Effector memory CD4-positive, alpha-beta T cell (primary cell): ENCODE results near the gene OAT.

Experiments used
- DNase-seq, 3 donors: peaks; one replicate each; pipeline ENCODE4 v3.0.0-alpha.2; 2020
- H3K27ac ChIP-seq: 2 replicates; pipeline ENCODE4 v1.7.0; 2013; ENCODE audit warnings: mild to moderate bottlenecking, low read length, moderate library complexity; ENCODE audit not compliant: insufficient read depth, poor library complexity, severe bottlenecking
- H3K27me3 ChIP-seq: replicated peaks from 2 replicates; pipeline ENCODE4 v1.7.0; 2013; ENCODE audit warnings: mild to moderate bottlenecking, low read length; ENCODE audit not compliant: insufficient read depth, control insufficient read depth, poor library complexity, severe bottlenecking
- H3K36me3 ChIP-seq: 2 replicates; pipeline ENCODE4 v1.7.0; 2013; ENCODE audit warnings: mild to moderate bottlenecking, low read length, moderate library complexity; ENCODE audit not compliant: control insufficient read depth, insufficient read depth
- H3K4me1 ChIP-seq: 2 replicates; pipeline ENCODE4 v1.7.0; 2013; ENCODE audit warnings: low read length, mild to moderate bottlenecking; ENCODE audit not compliant: control insufficient read depth, insufficient read depth, poor library complexity, severe bottlenecking
- H3K4me3 ChIP-seq: 2 replicates; pipeline ENCODE4 v1.7.0; 2013; ENCODE audit warnings: low read length, low read depth, mild to moderate bottlenecking; ENCODE audit not compliant: insufficient read depth, poor library complexity, severe bottlenecking
- H3K9me3 ChIP-seq: 2 replicates; pipeline ENCODE4 v1.7.0; 2013; ENCODE audit warnings: mild to moderate bottlenecking, low read length, moderate library complexity; ENCODE audit not compliant: control insufficient read depth

OAT gene

DNA sequence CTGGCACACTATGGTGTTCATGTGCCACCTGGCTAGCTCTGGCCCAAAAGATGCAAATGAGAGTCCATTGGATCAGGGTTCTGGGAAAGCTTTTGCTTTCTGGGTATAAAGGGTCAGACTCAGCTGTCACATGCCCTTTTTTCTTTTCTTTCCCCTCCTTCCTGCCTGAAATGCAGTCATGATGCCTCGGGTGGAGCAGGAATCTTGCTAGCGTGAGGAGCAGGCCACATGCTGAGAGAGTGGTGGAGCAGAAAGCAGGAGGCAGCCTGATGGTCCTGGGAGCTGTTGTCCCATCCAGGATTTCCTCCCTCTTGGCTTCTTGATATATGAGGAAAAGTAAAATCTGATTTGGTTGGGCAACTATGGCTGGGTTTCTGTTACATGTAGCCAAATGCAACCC, 40.2 kb upstream of the OAT start:
- H3K27me3 ChIP-seq: peaks cover 4% of the 10 kb centered on the region
- no peaks in the 10 kb centered on the region for H3K9me3 ChIP-seq
- H3K27ac ChIP-seq: no peak overlapping the region
- peaks cover 2% of the 10 kb centered on the region for H3K4me1 ChIP-seq
- no peaks in the 10 kb centered on the region for H3K36me3 ChIP-seq
- H3K4me3 ChIP-seq: no peak overlapping the region
- no peak for DNase-seq

DNA sequence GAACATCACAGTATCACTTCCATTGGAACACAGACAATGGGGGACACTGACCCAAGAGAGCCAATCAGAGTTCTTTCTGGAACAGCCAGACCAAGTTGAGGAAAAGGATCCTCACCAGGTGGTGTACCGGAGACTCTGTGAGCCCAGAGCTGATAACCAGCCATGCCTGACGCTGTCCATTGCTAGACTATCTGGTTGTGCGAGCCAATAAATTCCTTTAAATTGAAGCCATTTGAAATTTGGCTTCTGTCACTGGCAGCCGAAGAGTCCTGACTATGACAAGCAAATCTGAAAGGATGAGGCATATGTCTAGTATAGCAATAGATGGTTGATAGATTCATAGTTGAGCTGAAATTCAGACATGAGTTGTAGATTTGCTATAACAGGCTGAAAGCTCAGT, 39.8 kb upstream of the OAT start:
- no peaks in the 10 kb centered on the region for H3K36me3 ChIP-seq
- no peaks in the 10 kb centered on the region for H3K9me3 ChIP-seq
- H3K27me3 ChIP-seq: peaks cover 4% of the 10 kb centered on the region
- H3K4me3 ChIP-seq: no peak overlapping the region
- DNase-seq: no peak
- no peak overlapping the region for H3K27ac ChIP-seq
- H3K4me1 ChIP-seq: peaks cover 2% of the 10 kb centered on the region

DNA sequence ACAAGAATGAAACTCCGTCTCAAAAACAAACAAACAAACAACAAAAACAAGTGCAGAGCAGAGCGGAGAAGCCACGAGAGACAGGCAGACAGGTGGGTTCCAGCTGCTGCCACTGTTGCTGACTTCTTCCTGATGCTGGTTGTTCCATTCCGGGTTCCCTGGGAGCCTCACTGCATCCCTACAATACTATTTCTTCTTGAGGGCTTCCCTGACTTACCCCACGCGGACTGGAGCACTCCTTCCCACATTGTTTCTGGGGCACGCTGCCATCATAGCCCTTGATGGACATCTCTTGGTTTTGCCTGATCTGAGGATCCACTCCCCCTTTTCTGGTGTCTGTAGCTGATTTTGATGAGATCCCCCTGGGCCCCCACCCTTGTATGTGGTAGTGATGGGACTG, 36.7 kb upstream of the OAT start:
- no peak overlapping the region for H3K4me3 ChIP-seq
- no peaks in the 10 kb centered on the region for H3K36me3 ChIP-seq
- H3K9me3 ChIP-seq: no peaks in the 10 kb centered on the region
- DNase-seq: no peak
- H3K4me1 ChIP-seq: no peaks in the 10 kb centered on the region
- H3K27ac ChIP-seq: no peak overlapping the region
- H3K27me3 ChIP-seq: peaks cover 16% of the 10 kb centered on the region

DNA sequence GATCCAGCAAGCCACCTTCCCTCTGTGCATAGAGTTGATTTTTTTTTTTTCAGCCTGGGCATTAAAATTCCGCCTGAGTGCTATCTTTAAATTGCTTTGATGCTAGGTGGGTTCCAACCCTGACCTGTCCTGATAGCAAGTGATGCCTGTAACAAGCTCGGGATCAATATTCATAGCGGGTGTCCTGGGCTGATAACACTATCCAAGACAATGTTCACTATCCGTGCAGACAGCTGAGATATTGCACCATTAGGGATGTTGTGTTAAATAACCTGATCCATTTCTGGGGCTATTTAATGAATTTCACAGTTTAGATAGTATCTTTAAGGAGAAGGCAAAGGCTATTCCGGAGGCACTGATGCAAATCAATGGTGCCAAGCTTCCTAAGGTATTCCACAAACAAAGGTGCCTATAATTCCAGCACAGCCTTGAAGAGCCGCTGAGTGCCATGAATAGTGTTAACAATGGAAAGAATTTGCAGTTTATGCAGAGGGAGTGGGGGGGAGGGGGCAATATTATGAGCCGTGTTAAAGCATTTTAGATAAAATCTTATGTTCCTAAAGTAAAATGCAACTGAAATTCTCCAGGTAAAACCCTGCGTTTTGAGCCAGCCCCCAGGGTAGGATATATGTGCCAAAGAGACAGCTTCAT, 35.4 kb upstream of the OAT start:
- Histone ChIP-seq H3K27ac (no peak overlapping the region), H3K36me3 (no peaks in the 10 kb centered on the region), H3K4me3 (no peak overlapping the region), H3K9me3 (no peaks in the 10 kb centered on the region), H3K4me1 (peaks cover 5% of the 10 kb centered on the region), H3K27me3 (peaks cover 25% of the 10 kb centered on the region)
- no peak for DNase-seq

DNA sequence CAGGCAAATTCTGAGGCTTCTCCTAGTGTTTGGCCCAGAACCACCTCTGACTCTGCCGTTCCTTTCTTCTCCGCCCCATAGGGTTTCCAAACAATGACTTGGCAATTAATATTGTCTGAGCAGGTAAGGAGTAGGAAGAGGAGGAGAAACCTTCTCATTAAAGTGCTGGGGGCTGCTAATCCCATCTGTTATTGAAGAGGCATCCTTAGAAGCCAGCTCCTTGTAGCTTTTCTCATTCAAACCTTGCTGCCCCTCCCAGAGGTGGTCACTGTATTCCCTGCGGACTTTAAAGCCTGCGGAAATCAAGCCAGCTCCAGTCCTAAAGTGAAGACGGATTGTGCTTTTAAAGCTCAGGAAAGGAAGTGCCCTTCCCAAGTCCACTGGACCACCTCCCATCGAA, 32.6 kb upstream of the OAT start:
- no peaks in the 10 kb centered on the region for H3K9me3 ChIP-seq
- peaks cover 41% of the 10 kb centered on the region for H3K27me3 ChIP-seq
- no peak overlapping the region for H3K4me3 ChIP-seq
- H3K27ac ChIP-seq: no peak overlapping the region
- no peaks in the 10 kb centered on the region for H3K36me3 ChIP-seq
- no peak for DNase-seq
- H3K4me1 ChIP-seq: peaks cover 10% of the 10 kb centered on the region

DNA sequence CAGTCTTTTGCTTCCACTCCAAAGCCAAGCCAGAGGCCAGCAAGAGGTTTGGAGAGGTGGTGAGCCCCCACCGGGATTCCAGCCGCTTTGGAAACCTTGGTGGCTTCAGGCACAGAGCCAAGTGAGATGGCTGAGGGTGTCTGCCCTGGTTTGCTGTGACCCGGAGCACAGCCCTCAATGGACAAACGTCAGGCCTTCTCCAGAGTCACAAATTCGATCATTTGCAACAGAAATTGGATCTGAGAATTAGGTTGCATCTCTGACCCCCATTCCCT, 32.0 kb upstream of the OAT start:
- H3K4me3 ChIP-seq: no peak overlapping the region
- peaks cover 10% of the 10 kb centered on the region for H3K4me1 ChIP-seq
- no peaks in the 10 kb centered on the region for H3K36me3 ChIP-seq
- no peak overlapping the region for H3K27ac ChIP-seq
- no peaks in the 10 kb centered on the region for H3K9me3 ChIP-seq
- H3K27me3 ChIP-seq: peaks cover 41% of the 10 kb centered on the region
- DNase-seq: no peak

DNA sequence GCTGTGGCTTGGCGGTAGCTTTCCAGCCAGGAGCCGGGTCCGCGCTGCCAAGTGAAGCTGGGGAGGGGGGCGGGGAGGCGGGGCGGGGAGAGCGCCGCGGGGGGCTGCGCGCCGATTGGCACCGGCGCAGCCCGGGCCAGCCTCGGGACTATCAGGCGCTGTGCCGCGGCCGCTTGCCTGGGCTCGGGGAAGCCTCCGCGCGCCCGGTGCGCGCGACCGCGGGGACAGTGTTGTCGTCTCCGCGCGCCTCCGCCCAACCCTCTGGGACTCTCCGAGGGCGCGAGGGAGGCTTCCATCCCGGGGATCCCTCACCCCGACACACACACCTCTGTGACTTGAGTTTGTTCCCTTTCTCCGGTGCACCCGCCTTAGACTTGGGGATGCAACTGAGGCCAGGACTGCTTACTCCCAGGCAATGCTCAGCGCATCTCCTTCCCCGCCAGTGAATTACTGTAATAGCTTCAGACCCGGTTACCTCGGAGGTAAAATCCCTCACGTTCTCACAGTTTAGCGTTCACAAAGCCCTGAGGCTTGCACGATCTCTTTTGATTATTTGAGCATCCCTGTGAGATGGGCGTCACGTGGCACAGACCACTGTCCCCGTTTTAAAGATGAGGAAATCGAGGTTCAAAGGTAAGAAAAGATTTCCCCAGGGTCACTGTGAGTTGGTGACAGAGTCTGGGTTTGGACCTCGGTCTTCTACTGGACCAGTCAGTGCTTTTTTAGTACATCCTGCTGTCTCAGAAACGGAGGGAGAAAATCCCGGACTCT, 31.5 kb upstream of the OAT start, which contains the start of gene NKX1-2:
NKX1-2 (minus strand) TSS at position 24 of the 771 bp plus-strand sequence. CDS start 92 bp downstream, outside the sequence.
- H3K36me3 ChIP-seq: no peaks in the 10 kb centered on the region
- peaks cover 41% of the 10 kb centered on the region for H3K27me3 ChIP-seq
- no peak within 1 kb of the TSS for H3K4me3 ChIP-seq
- peaks cover 10% of the 10 kb centered on the region for H3K4me1 ChIP-seq
- no peak for DNase-seq
- no peaks in the 10 kb centered on the region for H3K9me3 ChIP-seq
- H3K27ac ChIP-seq: no peak within 1 kb of the TSS

DNA sequence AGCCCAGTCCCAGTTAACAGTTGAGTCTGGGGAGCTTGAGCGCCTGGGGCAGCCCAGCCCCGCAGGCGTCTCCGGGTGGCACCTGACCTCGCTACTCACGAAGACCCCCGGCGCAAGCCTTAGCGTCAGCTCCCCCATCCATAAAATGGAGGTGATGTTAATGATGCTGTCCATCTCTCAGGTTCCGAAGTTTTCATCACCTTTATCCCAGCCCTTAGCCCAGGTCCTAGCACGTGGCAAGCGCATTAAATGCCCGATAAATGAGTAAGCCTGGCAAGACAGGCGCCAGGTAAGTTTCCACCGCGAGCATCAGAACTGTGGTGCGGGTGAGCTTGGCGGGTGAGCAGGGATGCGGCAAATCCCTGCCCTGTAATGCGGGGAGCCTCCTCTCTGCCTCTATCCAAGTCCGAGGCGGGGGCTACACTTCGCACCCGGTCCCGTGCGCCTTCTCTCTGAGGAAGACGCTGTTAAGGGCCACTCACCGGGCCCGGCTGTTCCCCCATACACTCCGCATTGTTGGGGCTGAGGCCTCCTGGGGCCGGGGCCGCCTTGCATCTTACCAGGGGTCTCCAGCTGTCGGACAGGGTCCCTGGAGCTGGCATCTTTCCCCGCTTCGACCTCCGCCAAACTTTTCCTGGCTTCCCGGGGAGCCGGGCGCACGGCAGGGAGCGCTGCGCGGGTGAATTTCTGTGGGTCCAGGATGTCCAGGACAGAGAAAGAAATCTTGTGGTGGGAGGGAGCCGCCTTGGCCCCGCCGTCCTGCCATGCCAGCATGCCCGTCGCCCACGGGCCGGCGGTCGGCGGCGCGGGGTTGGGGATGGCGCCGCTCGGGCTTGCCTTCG, 30.7 kb upstream of the OAT start:
- no peaks in the 10 kb centered on the region for H3K9me3 ChIP-seq
- no peaks in the 10 kb centered on the region for H3K36me3 ChIP-seq
- no peak overlapping the region for H3K4me3 ChIP-seq
- peaks cover 41% of the 10 kb centered on the region for H3K27me3 ChIP-seq
- no peak overlapping the region for H3K27ac ChIP-seq
- DNase-seq: no peak
- H3K4me1 ChIP-seq: peaks cover 10% of the 10 kb centered on the region

DNA sequence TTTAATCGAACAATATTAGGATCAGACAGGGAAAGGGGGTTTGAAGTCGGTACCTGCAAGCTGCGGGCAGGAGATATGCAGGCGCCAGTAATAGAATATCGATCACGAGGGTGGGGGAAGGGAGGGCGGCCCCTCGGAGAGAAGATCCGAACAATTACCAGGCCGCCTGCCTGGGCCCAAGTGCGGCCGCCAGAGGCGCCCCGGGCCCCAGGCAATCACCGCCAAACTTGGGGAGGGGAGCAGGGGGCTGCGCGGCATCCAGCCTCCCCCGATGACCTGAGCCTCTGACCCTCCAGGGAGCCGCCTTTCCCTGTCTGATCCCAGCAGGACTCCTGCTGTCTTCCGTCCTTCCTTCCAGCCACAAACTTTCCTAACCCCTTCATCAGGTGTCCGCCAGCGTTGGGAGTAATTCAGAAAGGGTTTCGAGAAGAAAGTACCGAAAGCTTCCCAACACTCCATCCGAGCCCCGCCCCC, 30.0 kb upstream of the OAT start:
- Histone ChIP-seq H3K9me3 (no peaks in the 10 kb centered on the region), H3K4me1 (peaks cover 10% of the 10 kb centered on the region), H3K36me3 (no peaks in the 10 kb centered on the region), H3K27ac (no peak overlapping the region), H3K27me3 (peaks cover 36% of the 10 kb centered on the region), H3K4me3 (no peak overlapping the region)
- DNase-seq: no peak
